Renal cortex interstitium (tissue), 11 donors: ENCODE data around the gene SFXN5. TPM values are rescaled to one million over a fixed set of nuclear protein-coding genes. Genes with fewer than 3 reads are reported as not detected.
"Not testable (repeated sequence)": the region's sequence is repeated elsewhere in the genome, so short reads cannot be mapped to it uniquely, and the experiment has no call there.

Source experiments
- DNase-seq, 11 donors: peaks; one replicate each; pipeline ENCODE4 v3.0.0-alpha.2; 2013; ENCODE audit warnings: low read depth in 9 of 11, low spot score in 4 of 11; ENCODE audit errors: extremely low read depth in 1 of 11
- polyA plus RNA-seq, 3 donors: library from polyadenylated mRNA; unstranded; fragments of 120-200 nt; gene quantifications; one replicate each; pipeline ENCODE4 v1.2.1, GENCODE V29; 2013; ENCODE audit not compliant: insufficient read length in 3 of 3

The SFXN5 gene
- polyA plus RNA-seq, 3 donors: 23.4 to 27.6 (median 24.7) TPM

DNA sequence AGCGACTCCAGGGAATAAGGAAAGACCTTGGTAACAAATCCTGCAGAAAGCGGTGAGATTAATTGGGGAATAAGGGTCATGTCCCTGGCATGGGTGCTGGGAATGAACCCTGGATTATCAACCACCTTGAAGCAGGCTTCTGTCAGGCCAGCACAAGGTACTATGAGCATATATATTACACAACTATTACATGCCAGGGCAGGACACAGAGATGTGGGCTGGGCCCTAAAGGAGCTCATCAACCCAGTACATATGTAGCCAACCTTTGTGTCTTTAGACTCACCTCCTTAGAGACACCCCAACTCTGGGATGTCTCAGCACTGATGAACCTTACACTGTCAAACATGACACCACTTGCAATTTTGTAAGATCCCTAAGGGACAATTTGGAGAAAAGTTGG lies 3.4 kb downstream of the SFXN5 start:
- DNase-seq: no peak

- DNase-seq: no peak
Observed at GRCh38 chr2:73067043-73067442, 4.5 kb downstream of the SFXN5 start.

GRCh38 chr2:73065070-73065469 lies 6.4 kb downstream of the SFXN5 start:
- not testable (repeated sequence) for DNase-seq

GRCh38 chr2:73063909-73064875 lies 7.3 kb downstream of the SFXN5 start:
- DNase-seq: no peak

GRCh38 chr2:73063472-73063871 lies 8.0 kb downstream of the SFXN5 start:
- no peak for DNase-seq

- DNase-seq: no peak
Observed at GRCh38 chr2:73059106-73059505, 12.4 kb downstream of the SFXN5 start.

DNA sequence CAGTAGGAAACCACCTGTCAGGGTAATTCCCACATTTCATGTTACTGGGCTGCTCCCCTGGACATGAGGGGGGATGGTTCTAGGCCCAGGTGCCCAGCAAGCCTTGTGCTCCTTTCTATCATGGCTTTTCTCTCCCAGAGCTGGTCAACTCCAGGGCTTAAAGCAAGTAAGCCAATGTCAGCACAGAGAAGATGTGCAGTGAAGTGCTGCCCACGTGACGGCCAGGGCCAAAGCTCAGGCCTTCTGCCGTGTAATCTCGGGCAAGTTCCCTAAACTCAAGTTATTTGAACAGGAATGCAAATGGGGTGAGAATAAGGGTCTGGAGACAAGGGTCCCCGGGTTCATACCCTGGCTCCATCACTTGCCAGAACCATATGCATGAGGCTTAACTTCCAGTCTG lies 16.5 kb downstream of the SFXN5 start:
- no peak for DNase-seq

DNA sequence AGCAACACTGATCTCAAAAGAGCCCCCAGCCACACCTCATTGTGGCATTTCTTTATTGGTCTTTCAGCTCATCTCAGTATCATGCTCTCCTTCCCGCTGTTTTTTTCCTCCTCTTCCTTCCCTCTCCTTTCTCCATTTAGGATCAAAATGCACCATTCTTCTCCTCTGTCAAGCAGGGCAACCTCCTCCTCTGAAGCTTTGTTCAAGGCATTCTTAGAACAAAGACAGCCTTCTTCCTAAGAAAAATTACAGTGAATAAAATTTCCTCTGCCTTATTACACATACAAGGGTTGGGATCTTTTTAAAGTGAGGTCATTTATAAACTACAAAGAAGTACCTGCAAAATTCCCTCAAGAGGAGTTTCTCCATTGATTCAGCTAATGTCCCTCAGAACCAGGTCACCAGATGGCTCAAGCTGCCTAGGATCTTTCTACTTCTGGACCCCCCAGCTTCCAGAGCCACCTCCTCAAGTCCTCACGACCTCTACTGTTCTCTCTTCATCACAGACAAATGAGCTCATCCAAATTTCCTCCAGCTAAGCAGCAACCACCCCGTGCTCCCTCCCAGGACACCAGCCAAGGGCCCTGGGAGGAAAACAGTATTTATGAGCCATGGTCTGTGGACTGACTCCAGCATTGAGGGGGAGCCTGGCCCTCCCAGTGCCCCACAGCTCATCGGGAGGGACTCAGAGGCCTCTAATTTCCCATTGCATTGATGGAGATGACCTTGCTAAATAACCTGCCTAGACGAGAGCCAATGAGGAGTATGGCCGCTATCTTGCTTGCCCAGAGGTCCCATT lies 18.0 kb downstream of the SFXN5 start:
- no peak for DNase-seq

- DNase-seq: no peak
Observed at GRCh38 chr2:73050121-73050545, 21.4 kb downstream of the SFXN5 start.

- no peak for DNase-seq
Observed at GRCh38 chr2:73043929-73044832, 27.3 kb downstream of the SFXN5 start.

DNA sequence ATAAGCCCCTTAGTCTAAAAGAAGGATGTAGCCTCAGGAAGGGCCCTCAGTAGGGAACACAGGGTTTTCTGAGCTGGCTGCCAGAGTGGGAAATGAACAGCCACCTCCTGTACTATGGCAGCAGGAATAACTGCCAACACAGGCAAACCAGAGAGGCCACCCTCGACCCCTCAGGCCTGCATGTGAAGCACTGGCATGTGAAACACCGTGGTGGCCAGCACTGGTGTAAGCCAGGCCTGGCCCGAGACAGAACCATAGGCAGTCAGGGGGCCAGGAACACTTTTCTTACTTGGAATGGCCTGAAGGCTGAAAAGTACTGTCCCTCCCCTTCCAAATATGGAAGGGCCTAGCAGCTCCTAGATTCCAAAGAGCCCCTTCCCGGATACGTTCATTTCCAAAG lies 28.2 kb downstream of the SFXN5 start:
- DNase-seq: no peak

GRCh38 chr2:73037947-73038585 lies 33.4 kb downstream of the SFXN5 start:
- no peak for DNase-seq

GRCh38 chr2:73036766-73037165 lies 34.7 kb downstream of the SFXN5 start:
- no peak for DNase-seq

DNA sequence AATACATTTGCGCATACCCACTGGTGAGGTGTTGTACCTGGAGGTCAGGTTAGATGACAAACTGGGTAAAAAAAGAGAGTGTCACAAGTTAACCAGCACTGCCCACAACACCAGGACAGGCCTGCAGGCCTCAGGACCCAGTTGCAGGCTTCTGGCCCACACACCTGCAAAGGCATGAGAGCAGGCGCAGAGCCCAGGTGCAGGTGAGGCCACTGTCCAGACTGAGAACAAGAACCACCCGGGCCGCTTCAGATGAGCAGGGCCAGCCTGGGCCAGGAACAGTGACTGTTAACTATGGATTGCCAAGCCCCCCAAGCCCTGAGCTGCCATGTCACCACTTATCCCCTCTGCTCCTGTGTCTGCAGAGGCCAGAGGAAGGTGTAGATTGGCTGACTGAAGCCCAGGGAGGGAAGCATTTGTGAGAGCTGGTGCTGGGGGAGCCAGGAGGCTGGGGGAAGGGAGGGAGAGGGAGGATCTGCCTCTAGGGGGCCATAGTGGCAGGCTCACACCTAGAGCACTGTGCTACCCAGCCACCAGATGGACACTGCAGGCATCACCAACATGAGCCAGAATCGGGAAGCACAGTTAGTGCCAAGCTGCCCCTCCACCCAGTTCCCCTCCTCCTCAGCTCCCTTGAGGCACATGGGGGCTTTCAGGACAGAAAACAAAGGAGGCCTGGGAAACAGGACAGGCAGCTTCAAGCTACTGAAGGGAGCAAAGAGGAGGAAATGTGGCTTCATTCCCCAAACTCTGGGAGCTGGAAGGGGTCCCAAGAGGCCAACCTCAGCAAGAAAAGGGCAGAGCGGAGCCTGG lies 35.4 kb downstream of the SFXN5 start:
- DNase-seq: no peak

DNA sequence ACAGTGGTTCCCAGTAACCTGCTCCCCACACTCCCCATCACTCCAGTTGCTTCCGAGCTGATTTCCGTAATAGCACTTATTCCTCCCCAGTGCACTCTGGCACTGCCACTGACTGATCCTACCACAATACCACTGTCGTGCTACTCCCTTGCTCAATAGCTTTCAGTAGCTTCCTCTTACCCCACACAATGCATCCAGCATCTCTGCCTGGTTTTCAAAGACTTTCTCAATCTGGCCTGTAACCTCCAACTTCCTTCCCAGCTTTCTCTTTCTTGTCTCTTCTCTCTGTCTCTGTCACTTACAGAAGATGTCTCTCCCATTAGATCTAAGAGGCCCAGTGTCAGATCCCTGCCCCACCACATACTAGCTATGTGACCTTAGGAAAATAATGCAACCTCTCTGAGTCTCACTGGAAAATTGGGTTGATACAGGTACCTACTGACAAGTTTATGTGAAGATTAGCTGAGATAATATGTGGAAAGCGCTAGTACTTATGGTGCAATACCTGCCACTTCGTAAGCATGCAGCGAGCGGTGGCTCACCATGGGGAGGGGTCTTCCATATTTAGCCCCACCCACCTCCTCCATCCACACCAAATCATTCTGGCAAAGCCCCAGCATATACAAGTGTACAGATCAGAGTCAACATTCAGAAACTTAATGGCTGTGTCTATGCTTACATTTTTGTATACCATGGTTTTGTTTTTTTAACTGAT lies 36.7 kb downstream of the SFXN5 start:
- no peak for DNase-seq

- DNase-seq: no peak
Observed at GRCh38 chr2:73033766-73034381, 37.6 kb downstream of the SFXN5 start.
